ENCODE results near the gene CREBBP.

Gene CREBBP

GRCh38 chr16:3837851-3838586, 42.5 kb downstream of the CREBBP start:
- no peak for DNase-seq (ENCODE audit: low read depth)
- no peak overlapping the region for H3K4me3 ChIP-seq (ENCODE audit: control insufficient read depth, low read depth, low read length)
- TF ChIP-seq, protein P1, sequence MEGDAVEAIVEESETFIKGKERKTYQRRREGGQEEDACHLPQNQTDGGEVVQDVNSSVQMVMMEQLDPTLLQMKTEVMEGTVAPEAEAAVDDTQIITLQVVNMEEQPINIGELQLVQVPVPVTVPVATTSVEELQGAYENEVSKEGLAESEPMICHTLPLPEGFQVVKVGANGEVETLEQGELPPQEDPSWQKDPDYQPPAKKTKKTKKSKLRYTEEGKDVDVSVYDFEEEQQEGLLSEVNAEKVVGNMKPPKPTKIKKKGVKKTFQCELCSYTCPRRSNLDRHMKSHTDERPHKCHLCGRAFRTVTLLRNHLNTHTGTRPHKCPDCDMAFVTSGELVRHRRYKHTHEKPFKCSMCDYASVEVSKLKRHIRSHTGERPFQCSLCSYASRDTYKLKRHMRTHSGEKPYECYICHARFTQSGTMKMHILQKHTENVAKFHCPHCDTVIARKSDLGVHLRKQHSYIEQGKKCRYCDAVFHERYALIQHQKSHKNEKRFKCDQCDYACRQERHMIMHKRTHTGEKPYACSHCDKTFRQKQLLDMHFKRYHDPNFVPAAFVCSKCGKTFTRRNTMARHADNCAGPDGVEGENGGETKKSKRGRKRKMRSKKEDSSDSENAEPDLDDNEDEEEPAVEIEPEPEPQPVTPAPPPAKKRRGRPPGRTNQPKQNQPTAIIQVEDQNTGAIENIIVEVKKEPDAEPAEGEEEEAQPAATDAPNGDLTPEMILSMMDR (IDR thresholded peaks at IDR 0.05; ENCODE audit: control insufficient read depth, insufficient read depth, low read depth, low read length, missing control alignments): no peak

DNA sequence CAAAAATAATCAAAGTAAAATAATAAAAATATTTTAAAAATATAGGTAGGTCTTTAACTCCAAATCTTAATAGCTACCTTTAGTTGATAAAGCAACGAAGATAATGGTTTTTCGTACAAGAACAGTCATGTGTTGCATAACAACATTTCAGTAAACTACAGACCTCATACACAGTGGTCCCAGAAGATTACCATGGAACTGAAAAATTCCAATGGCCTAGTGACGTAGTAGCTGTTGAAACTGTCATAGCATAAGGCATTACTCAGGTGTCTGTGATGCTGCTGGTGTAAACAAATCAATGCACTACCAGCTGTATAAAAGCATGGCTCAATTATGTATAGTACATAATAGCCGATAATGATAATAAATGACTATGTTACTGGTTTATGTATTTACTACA, 43.9 kb downstream of the CREBBP start:
- H3K4me3 ChIP-seq (ENCODE audit: control insufficient read depth, low read depth, low read length): no peak overlapping the region
- TF ChIP-seq, protein P1 (IDR thresholded peaks at IDR 0.05; ENCODE audit: control insufficient read depth, insufficient read depth, low read depth, low read length, missing control alignments): no peak
- DNase-seq (ENCODE audit: low read depth): no peak

- TF ChIP-seq, protein P1 (IDR thresholded peaks at IDR 0.05; ENCODE audit: control insufficient read depth, insufficient read depth, low read depth, low read length, missing control alignments): no peak
- H3K4me3 ChIP-seq (ENCODE audit: control insufficient read depth, low read depth, low read length): no peak overlapping the region
- DNase-seq (ENCODE audit: low read depth): no peak
These were observed 45.4 kb downstream of the CREBBP start for GRCh38 chr16:3835089-3835602.

DNA sequence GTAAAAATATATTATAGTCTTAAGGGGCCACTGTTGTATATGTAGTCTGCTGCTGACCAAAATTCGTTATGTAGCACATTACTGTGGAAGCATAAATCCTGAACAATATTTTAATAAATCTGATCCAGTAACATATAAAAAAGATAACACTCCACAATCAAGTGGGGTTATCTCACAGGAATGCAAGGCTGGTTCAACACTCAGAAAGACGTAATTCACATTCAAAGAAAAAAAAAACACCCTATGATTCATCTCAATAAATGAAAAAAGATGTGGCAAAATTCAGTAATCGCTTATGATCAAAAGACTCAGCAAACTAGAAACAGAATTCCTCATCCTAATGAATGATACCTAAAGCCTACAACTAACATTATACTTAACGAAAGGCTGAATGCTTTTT, 47.8 kb downstream of the CREBBP start:
- TF ChIP-seq, protein P1 (IDR thresholded peaks at IDR 0.05; ENCODE audit: control insufficient read depth, insufficient read depth, low read depth, low read length, missing control alignments): no peak
- no peak for DNase-seq (ENCODE audit: low read depth)

GRCh38 chr16:3830625-3831254, 49.8 kb downstream of the CREBBP start:
- no peak for DNase-seq (ENCODE audit: low read depth)
- H3K4me3 ChIP-seq (ENCODE audit: control insufficient read depth, low read depth, low read length): no peak overlapping the region
- TF ChIP-seq, protein P1 (IDR thresholded peaks at IDR 0.05; ENCODE audit: control insufficient read depth, insufficient read depth, low read depth, low read length, missing control alignments): no peak

More for the DNA sequence above, 47.8 kb downstream of the CREBBP start:
- no peak overlapping the region for H3K4me3 ChIP-seq (ENCODE audit: control insufficient read depth, low read depth, low read length)

GRCh38 chr16:3829631-3830536, 50.6 kb downstream of the CREBBP start:
- TF ChIP-seq, protein P1 (IDR thresholded peaks at IDR 0.05; ENCODE audit: control insufficient read depth, insufficient read depth, low read depth, low read length, missing control alignments): no peak
- DNase-seq (ENCODE audit: low read depth): no peak
- H3K4me3 ChIP-seq (ENCODE audit: control insufficient read depth, low read depth, low read length): no peak overlapping the region
